Neutrophil (primary cell): ENCODE results near the gene SH3PXD2B.

Experiments used
- H3K27ac ChIP-seq: fragments of 200-600 bp; sonication (generic); 2 replicates; pipeline ENCODE4 v1.5.1; 2016; ENCODE audit warnings: mild to moderate bottlenecking, moderate library complexity
- H3K27me3 ChIP-seq: fragments of 200-600 bp; sonication (generic); 2 replicates; pipeline ENCODE4 v1.6.0; 2016; ENCODE audit warnings: mild to moderate bottlenecking
- H3K36me3 ChIP-seq: fragments of 200-600 bp; sonication (generic); 2 replicates; pipeline ENCODE4 v1.5.1; 2017
- H3K4me1 ChIP-seq, 2 experiments: fragments of 200-600 bp in 1 of 2; sonication (generic) in 1 of 2; 1 replicate in 1 of 2; 2 replicates in 1 of 2; pipeline versions ENCODE4 v1.5.1 to v1.6.1; 2013 to 2016; ENCODE audit warnings: low read depth in 1 of 2, low read length in 1 of 2, mild to moderate bottlenecking in 1 of 2, moderate library complexity in 1 of 2; ENCODE audit not compliant: control insufficient read depth in 1 of 2, insufficient read depth in 1 of 2
- H3K4me3 ChIP-seq, 2 experiments: fragments of 200-600 bp in 1 of 2; sonication (generic) in 1 of 2; 1 replicate in 1 of 2; 2 replicates in 1 of 2; pipeline ENCODE4 v1.5.1; 2013 to 2016; ENCODE audit warnings: low read depth in 1 of 2, low read length in 1 of 2, mild to moderate bottlenecking in 1 of 2, moderate library complexity in 1 of 2
- H3K9me3 ChIP-seq: fragments of 200-600 bp; sonication (generic); 2 replicates; pipeline ENCODE4 v1.5.1; 2016
- CTCF ChIP-seq: fragments of 200-600 bp; sonication (generic); IDR thresholded peaks from 2 replicates; pipeline ENCODE4 v1.5.1; 2016; ENCODE audit warnings: antibody characterized with exemption

SH3PXD2B gene

GRCh38 chr5:172417130-172417841 lies 37.0 kb downstream of the SH3PXD2B start:
- Histone ChIP-seq H3K9me3 (no peaks in the 10 kb centered on the region), H3K27me3 (no peaks in the 10 kb centered on the region), H3K4me3 (no peak overlapping the region), H3K36me3 (no peaks in the 10 kb centered on the region), H3K4me1 (peaks cover 28 to 51% of the 10 kb centered on the region in 2 experiments), H3K27ac (no peak overlapping the region)
- TF ChIP-seq CTCF = no peak

GRCh38 chr5:172415362-172416275 lies 38.7 kb downstream of the SH3PXD2B start:
- TF ChIP-seq CTCF = no peak
- H3K4me1 ChIP-seq = peaks cover 25 to 59% of the 10 kb centered on the region in 2 experiments

GRCh38 chr5:172414531-172415361 lies 39.6 kb downstream of the SH3PXD2B start:
- no peaks in the 10 kb centered on the region for H3K27me3 ChIP-seq
- no peak overlapping the region for H3K27ac ChIP-seq
- peaks cover 21 to 59% of the 10 kb centered on the region in 2 experiments for H3K4me1 ChIP-seq
- no peak overlapping the region for H3K4me3 ChIP-seq
- no peaks in the 10 kb centered on the region for H3K36me3 ChIP-seq
- H3K9me3 ChIP-seq = no peaks in the 10 kb centered on the region
- no peak for TF ChIP-seq CTCF

More at GRCh38 chr5:172415362-172416275, 38.7 kb downstream of the SH3PXD2B start:
- H3K36me3 ChIP-seq = no peaks in the 10 kb centered on the region
- H3K4me3 ChIP-seq = no peak overlapping the region
- no peak overlapping the region for H3K27ac ChIP-seq
- no peaks in the 10 kb centered on the region for H3K9me3 ChIP-seq
- H3K27me3 ChIP-seq = no peaks in the 10 kb centered on the region

- TF ChIP-seq CTCF = no peak
- Histone ChIP-seq H3K27me3 (no peaks in the 10 kb centered on the region), H3K4me1 (peaks cover 16 to 58% of the 10 kb centered on the region in 2 experiments), H3K36me3 (no peaks in the 10 kb centered on the region), H3K27ac (no peak overlapping the region), H3K4me3 (peak overlapping the region in 1 of 2 experiments; percentile 40), H3K9me3 (no peaks in the 10 kb centered on the region)
These were observed 40.6 kb downstream of the SH3PXD2B start for GRCh38 chr5:172413601-172414171.
